OCI-M1 (cell line): Measurements from ENCODE around the gene DACH2.

Source experiments
- DNase-seq: peaks from one replicate; lab custom pipeline; 2025; lab: John Stamatoyannopoulos, UW

The DACH2 gene

DNA sequence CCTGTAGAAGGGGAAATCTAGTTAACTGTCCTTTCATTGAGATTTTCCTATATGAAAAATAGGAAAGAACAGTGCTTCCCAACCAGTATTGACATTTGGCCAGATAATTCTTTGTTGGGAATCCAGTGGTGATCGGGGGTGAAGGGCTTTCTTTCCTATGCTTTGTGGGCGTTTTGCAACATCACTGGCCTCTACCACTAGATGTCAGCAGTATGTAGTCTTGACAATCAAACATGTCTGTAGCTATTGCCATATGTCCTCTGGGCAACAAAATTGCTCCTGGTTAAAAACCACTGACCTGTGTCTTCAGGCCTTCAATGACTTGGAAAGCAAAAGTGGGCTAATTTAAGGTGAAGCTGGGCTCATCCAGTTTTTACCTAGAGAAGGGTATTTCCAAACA is 658.5 kb downstream of the DACH2 start:
- DNase-seq, result peak; percentile 23

DNA sequence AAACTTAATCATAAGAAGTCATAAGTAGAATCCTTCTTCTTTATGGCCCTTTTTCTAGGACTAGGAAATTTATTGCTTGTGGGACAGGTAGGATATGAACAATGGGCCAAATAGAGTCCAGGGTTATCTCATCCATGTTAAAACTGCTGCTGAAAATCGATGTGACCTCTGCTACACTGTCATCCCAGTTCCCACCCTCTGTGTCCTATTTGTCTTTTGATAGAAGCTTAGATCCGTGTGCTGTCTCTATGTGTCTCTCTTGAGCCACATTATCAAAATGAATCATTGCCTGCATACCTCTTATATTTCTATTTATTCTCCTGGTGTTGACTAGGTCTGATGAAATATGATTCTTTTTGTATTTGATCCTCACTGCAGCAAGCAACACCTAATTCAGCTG is 661.4 kb downstream of the DACH2 start:
- no peak for DNase-seq

- no peak for DNase-seq
Measured at GRCh38 chrX:86829786-86830185, 681.5 kb downstream of the DACH2 start.

DNA sequence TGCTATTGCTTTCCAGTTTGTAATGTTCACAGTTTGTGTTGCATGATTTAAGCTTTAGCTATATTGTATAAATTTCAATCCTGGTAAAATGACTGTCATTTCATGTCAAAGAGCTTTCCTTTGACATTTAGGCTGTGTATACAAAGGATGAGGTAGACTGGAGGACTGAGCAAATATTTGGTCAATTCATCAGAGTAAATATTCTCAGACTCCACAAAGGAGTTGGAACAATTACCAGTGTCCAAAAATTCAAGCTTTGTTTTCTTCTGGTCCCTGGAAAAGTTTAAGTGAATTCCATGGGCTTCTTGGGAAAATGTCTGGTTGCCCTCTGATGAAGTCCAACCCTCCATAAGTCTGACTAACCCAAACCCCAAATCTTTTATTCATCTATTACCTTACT is 682.4 kb downstream of the DACH2 start:
- no peak for DNase-seq

- DNase-seq, result no peak
Measured at GRCh38 chrX:86845101-86845500, 696.9 kb downstream of the DACH2 start.
